ENCODE data around the gene GNAS. TPM values are rescaled to one million over a fixed set of nuclear protein-coding genes. Genes with fewer than 3 reads are reported as not detected.
"Not testable (repeated sequence)": the region's sequence is repeated elsewhere in the genome, so short reads cannot be mapped to it uniquely, and the experiment has no call there.

GNAS gene
- polyA plus RNA-seq, 1 donor (not counting 4 experiments of a cell fraction or from before 2014, with no cell fraction given), result 560 TPM

- Histone ChIP-seq H3K36me3 (ENCODE audit: control insufficient read depth in 2 of 2, extremely low read depth in 1 of 2, insufficient read depth in 2 of 2, low read length in 2 of 2) (peaks cover 0 to 1% of the 10 kb centered on the region in 2 experiments), H3K4me1 (ENCODE audit: control insufficient read depth, extremely low read depth, insufficient read depth, low read length) (no peaks in the 10 kb centered on the region), H3K4me3 (ENCODE audit: control insufficient read depth in 2 of 3, extremely low read depth in 1 of 3, insufficient read depth in 2 of 3, low read depth in 1 of 3, low read length in 3 of 3) (no peak overlapping the region), H3K9me3 (ENCODE audit: control insufficient read depth, low read depth, low read length) (no peaks in the 10 kb centered on the region), H3K27me3 (ENCODE audit: control insufficient read depth, extremely low read depth, insufficient read depth, low read length) (peaks cover 7% of the 10 kb centered on the region), H3K9ac (ENCODE audit: control insufficient read depth, extremely low read depth, insufficient read depth, low read length) (no peak overlapping the region), H4K20me1 (ENCODE audit: control insufficient read depth, extremely low read depth, insufficient read depth, low read length) (no peaks in the 10 kb centered on the region), H2AFZ (ENCODE audit: control insufficient read depth, low read length) (no peak overlapping the region), H3K9me1 (ENCODE audit: control insufficient read depth, extremely low read depth, insufficient read depth, low read length) (no peaks in the 10 kb centered on the region), H3K27ac (ENCODE audit: control insufficient read depth, insufficient read depth, low read length) (no peak overlapping the region), H3K79me2 (ENCODE audit: control insufficient read depth, insufficient read depth, low read length) (no peaks in the 10 kb centered on the region), H3K4me2 (ENCODE audit: control insufficient read depth, extremely low read depth, insufficient read depth, low read depth, low read length) (no peak overlapping the region)
- TF ChIP-seq CTCF (optimal IDR thresholded peaks at IDR 0.05 in 1 of 3, IDR thresholded peaks at IDR 0.05 in 1 of 3, conservative IDR thresholded peaks at IDR 0.05 in 1 of 3; ENCODE audit: extremely low read depth in 1 of 3, insufficient read depth in 2 of 3, low read length in 3 of 3) (no peak), EZH2 (IDR thresholded peaks at IDR 0.05; ENCODE audit: low read length) (no peak)
- DNase-seq (ENCODE audit: low read depth, low spot score), result no peak
- FAIRE-seq, result no peak
- dilution Hi-C loops (cut with MboI; ENCODE audit: extremely low pct_ligation_motif_present, low sequenced_read_pairs), result no loop called here
Measured at GRCh38 chr20:58826271-58826670, 26.2 kb upstream of the GNAS start.

GRCh38 chr20:58828136-58828535 lies 24.4 kb upstream of the GNAS start:
- Histone ChIP-seq H4K20me1 (ENCODE audit: control insufficient read depth, extremely low read depth, insufficient read depth, low read length) (no peaks in the 10 kb centered on the region), H3K36me3 (ENCODE audit: control insufficient read depth in 2 of 2, extremely low read depth in 1 of 2, insufficient read depth in 2 of 2, low read length in 2 of 2) (peaks cover 0 to 1% of the 10 kb centered on the region in 2 experiments), H3K27ac (ENCODE audit: control insufficient read depth, insufficient read depth, low read length) (no peak overlapping the region), H2AFZ (ENCODE audit: control insufficient read depth, low read length) (no peak overlapping the region), H3K9me1 (ENCODE audit: control insufficient read depth, extremely low read depth, insufficient read depth, low read length) (no peaks in the 10 kb centered on the region), H3K9me3 (ENCODE audit: control insufficient read depth, low read depth, low read length) (no peaks in the 10 kb centered on the region), H3K4me1 (ENCODE audit: control insufficient read depth, extremely low read depth, insufficient read depth, low read length) (no peaks in the 10 kb centered on the region), H3K79me2 (ENCODE audit: control insufficient read depth, insufficient read depth, low read length) (no peaks in the 10 kb centered on the region), H3K4me2 (ENCODE audit: control insufficient read depth, extremely low read depth, insufficient read depth, low read depth, low read length) (no peak overlapping the region), H3K4me3 (ENCODE audit: control insufficient read depth in 2 of 3, extremely low read depth in 1 of 3, insufficient read depth in 2 of 3, low read depth in 1 of 3, low read length in 3 of 3) (no peak overlapping the region), H3K27me3 (ENCODE audit: control insufficient read depth, extremely low read depth, insufficient read depth, low read length) (peaks cover 7% of the 10 kb centered on the region), H3K9ac (ENCODE audit: control insufficient read depth, extremely low read depth, insufficient read depth, low read length) (no peak overlapping the region)
- DNase-seq (ENCODE audit: low read depth, low spot score) (no peak), FAIRE-seq (no peak)
- no peak for TF ChIP-seq EZH2 (IDR thresholded peaks at IDR 0.05; ENCODE audit: low read length)
- no peak for TF ChIP-seq CTCF (optimal IDR thresholded peaks at IDR 0.05 in 1 of 3, IDR thresholded peaks at IDR 0.05 in 1 of 3, conservative IDR thresholded peaks at IDR 0.05 in 1 of 3; ENCODE audit: extremely low read depth in 1 of 3, insufficient read depth in 2 of 3, low read length in 3 of 3)
- dilution Hi-C loops (cut with MboI; ENCODE audit: extremely low pct_ligation_motif_present, low sequenced_read_pairs), result no loop called here

GRCh38 chr20:58828804-58829203 lies 23.7 kb upstream of the GNAS start:
- H3K36me3 ChIP-seq (ENCODE audit: control insufficient read depth in 2 of 2, extremely low read depth in 1 of 2, insufficient read depth in 2 of 2, low read length in 2 of 2); H3K4me3 ChIP-seq (ENCODE audit: control insufficient read depth in 2 of 3, extremely low read depth in 1 of 3, insufficient read depth in 2 of 3, low read depth in 1 of 3, low read length in 3 of 3); FAIRE-seq; H3K9me1 ChIP-seq (ENCODE audit: control insufficient read depth, extremely low read depth, insufficient read depth, low read length); H4K20me1 ChIP-seq (ENCODE audit: control insufficient read depth, extremely low read depth, insufficient read depth, low read length); dilution Hi-C loops (cut with MboI; ENCODE audit: extremely low pct_ligation_motif_present, low sequenced_read_pairs); H3K79me2 ChIP-seq (ENCODE audit: control insufficient read depth, insufficient read depth, low read length); H3K27me3 ChIP-seq (ENCODE audit: control insufficient read depth, extremely low read depth, insufficient read depth, low read length); H2AFZ ChIP-seq (ENCODE audit: control insufficient read depth, low read length); H3K4me2 ChIP-seq (ENCODE audit: control insufficient read depth, extremely low read depth, insufficient read depth, low read depth, low read length); DNase-seq (ENCODE audit: low read depth, low spot score); H3K4me1 ChIP-seq (ENCODE audit: control insufficient read depth, extremely low read depth, insufficient read depth, low read length); H3K27ac ChIP-seq (ENCODE audit: control insufficient read depth, insufficient read depth, low read length); H3K9ac ChIP-seq (ENCODE audit: control insufficient read depth, extremely low read depth, insufficient read depth, low read length); H3K9me3 ChIP-seq (ENCODE audit: control insufficient read depth, low read depth, low read length): not testable (repeated sequence)

Measured in keratinocyte (primary cell).